ENCODE results near the gene ZC2HC1C. TPM values are rescaled to one million over a fixed set of nuclear protein-coding genes. Genes with fewer than 3 reads are reported as not detected.

The ZC2HC1C gene
- total RNA-seq, 1 donor from 2014 or later, result 2.8 TPM

Small RNA genes within 50 kb of the gene (small RNA-seq; reads per million reads assigned to genes)
- not detected for gene HIF1AP1
- not detected for gene RNU6-689P

Other genes with a start within 250 kb of the ZC2HC1C start
- gene PROX2, start 193.5 kb upstream of the ZC2HC1C start, total RNA-seq, result not detected
- 35.6 TPM for gene DLST, start 187.7 kb upstream of the ZC2HC1C start, total RNA-seq
- 26.5 TPM for gene RPS6KL1, start 146.4 kb upstream of the ZC2HC1C start, total RNA-seq
- 2.0 TPM for gene PGF, start 114.0 kb upstream of the ZC2HC1C start, total RNA-seq
- gene EIF2B2, start 66.7 kb upstream of the ZC2HC1C start, total RNA-seq, result 20.3 TPM
- gene MLH3, start 18.2 kb upstream of the ZC2HC1C start, total RNA-seq, result 65.2 TPM
- gene ACYP1, start 5.6 kb upstream of the ZC2HC1C start, total RNA-seq, result 16.2 TPM
- 37.7 TPM for gene NEK9, start 57.4 kb downstream of the ZC2HC1C start, total RNA-seq
- gene TMED10, start 107.0 kb downstream of the ZC2HC1C start, total RNA-seq, result 135 TPM
- 51.2 TPM for gene FOS, start 209.2 kb downstream of the ZC2HC1C start, total RNA-seq